ENCODE results near the gene PFDN1.

PFDN1 gene

GRCh38 chr5:140286424-140286823, 16.5 kb downstream of the PFDN1 start:
- no peak for DNase-seq
- no peak overlapping the region for H3K4me3 ChIP-seq (ENCODE audit: insufficient read depth, low read depth, low read length, poor library complexity, severe bottlenecking)
- no peaks in the 10 kb centered on the region for H3K36me3 ChIP-seq (ENCODE audit: control insufficient read depth, insufficient read depth, low read length)
- H3K4me1 ChIP-seq (ENCODE audit: control insufficient read depth, insufficient read depth, low read length, poor library complexity, severe bottlenecking), result no peaks in the 10 kb centered on the region
- H3K27me3 ChIP-seq (replicated peaks; ENCODE audit: control insufficient read depth, insufficient read depth, low read length, poor library complexity, severe bottlenecking), result no peaks in the 10 kb centered on the region
- no peak overlapping the region for H3K27ac ChIP-seq (ENCODE audit: insufficient read depth, low read length, poor library complexity, severe bottlenecking)
- no peaks in the 10 kb centered on the region for H3K9me3 ChIP-seq (ENCODE audit: control insufficient read depth, low read length)

GRCh38 chr5:140284013-140284412, 18.9 kb downstream of the PFDN1 start:
- Histone ChIP-seq H3K4me1 (ENCODE audit: control insufficient read depth, insufficient read depth, low read length, poor library complexity, severe bottlenecking) (no peaks in the 10 kb centered on the region), H3K4me3 (ENCODE audit: insufficient read depth, low read depth, low read length, poor library complexity, severe bottlenecking) (no peak overlapping the region), H3K27ac (ENCODE audit: insufficient read depth, low read length, poor library complexity, severe bottlenecking) (no peak overlapping the region), H3K36me3 (ENCODE audit: control insufficient read depth, insufficient read depth, low read length) (peaks cover 5% of the 10 kb centered on the region), H3K27me3 (replicated peaks; ENCODE audit: control insufficient read depth, insufficient read depth, low read length, poor library complexity, severe bottlenecking) (no peaks in the 10 kb centered on the region), H3K9me3 (ENCODE audit: control insufficient read depth, low read length) (no peaks in the 10 kb centered on the region)
- DNase-seq, result no peak

GRCh38 chr5:140282266-140282665, 20.6 kb downstream of the PFDN1 start:
- H3K4me3 ChIP-seq (ENCODE audit: insufficient read depth, low read depth, low read length, poor library complexity, severe bottlenecking), result no peak overlapping the region
- no peaks in the 10 kb centered on the region for H3K9me3 ChIP-seq (ENCODE audit: control insufficient read depth, low read length)
- no peak overlapping the region for H3K27ac ChIP-seq (ENCODE audit: insufficient read depth, low read length, poor library complexity, severe bottlenecking)
- DNase-seq, result no peak
- no peaks in the 10 kb centered on the region for H3K27me3 ChIP-seq (replicated peaks; ENCODE audit: control insufficient read depth, insufficient read depth, low read length, poor library complexity, severe bottlenecking)
- H3K4me1 ChIP-seq (ENCODE audit: control insufficient read depth, insufficient read depth, low read length, poor library complexity, severe bottlenecking), result no peaks in the 10 kb centered on the region
- peaks cover 5% of the 10 kb centered on the region for H3K36me3 ChIP-seq (ENCODE audit: control insufficient read depth, insufficient read depth, low read length)

GRCh38 chr5:140275837-140276236, 27.1 kb downstream of the PFDN1 start:
- no peaks in the 10 kb centered on the region for H3K36me3 ChIP-seq (ENCODE audit: control insufficient read depth, insufficient read depth, low read length)
- H3K4me1 ChIP-seq (ENCODE audit: control insufficient read depth, insufficient read depth, low read length, poor library complexity, severe bottlenecking), result no peaks in the 10 kb centered on the region
- no peaks in the 10 kb centered on the region for H3K9me3 ChIP-seq (ENCODE audit: control insufficient read depth, low read length)
- no peak overlapping the region for H3K27ac ChIP-seq (ENCODE audit: insufficient read depth, low read length, poor library complexity, severe bottlenecking)
- no peak overlapping the region for H3K4me3 ChIP-seq (ENCODE audit: insufficient read depth, low read depth, low read length, poor library complexity, severe bottlenecking)
- DNase-seq, result no peak
- no peaks in the 10 kb centered on the region for H3K27me3 ChIP-seq (replicated peaks; ENCODE audit: control insufficient read depth, insufficient read depth, low read length, poor library complexity, severe bottlenecking)

GRCh38 chr5:140273401-140273877, 29.5 kb downstream of the PFDN1 start:
- Histone ChIP-seq H3K9me3 (ENCODE audit: control insufficient read depth, low read length) (no peaks in the 10 kb centered on the region), H3K4me3 (ENCODE audit: insufficient read depth, low read depth, low read length, poor library complexity, severe bottlenecking) (no peak overlapping the region), H3K27me3 (replicated peaks; ENCODE audit: control insufficient read depth, insufficient read depth, low read length, poor library complexity, severe bottlenecking) (no peaks in the 10 kb centered on the region), H3K36me3 (ENCODE audit: control insufficient read depth, insufficient read depth, low read length) (no peaks in the 10 kb centered on the region), H3K4me1 (ENCODE audit: control insufficient read depth, insufficient read depth, low read length, poor library complexity, severe bottlenecking) (no peaks in the 10 kb centered on the region), H3K27ac (ENCODE audit: insufficient read depth, low read length, poor library complexity, severe bottlenecking) (no peak overlapping the region)
- no peak for DNase-seq

- Histone ChIP-seq H3K27me3 (replicated peaks; ENCODE audit: control insufficient read depth, insufficient read depth, low read length, poor library complexity, severe bottlenecking) (no peaks in the 10 kb centered on the region), H3K9me3 (ENCODE audit: control insufficient read depth, low read length) (no peaks in the 10 kb centered on the region), H3K27ac (ENCODE audit: insufficient read depth, low read length, poor library complexity, severe bottlenecking) (no peak overlapping the region), H3K36me3 (ENCODE audit: control insufficient read depth, insufficient read depth, low read length) (no peaks in the 10 kb centered on the region), H3K4me3 (ENCODE audit: insufficient read depth, low read depth, low read length, poor library complexity, severe bottlenecking) (no peak overlapping the region), H3K4me1 (ENCODE audit: control insufficient read depth, insufficient read depth, low read length, poor library complexity, severe bottlenecking) (no peaks in the 10 kb centered on the region)
- DNase-seq, result no peak
Observed at GRCh38 chr5:140270008-140270407, 32.9 kb downstream of the PFDN1 start.

GRCh38 chr5:140267559-140268018, 35.3 kb downstream of the PFDN1 start:
- H3K4me1 ChIP-seq (ENCODE audit: control insufficient read depth, insufficient read depth, low read length, poor library complexity, severe bottlenecking), result no peaks in the 10 kb centered on the region
- H3K27ac ChIP-seq (ENCODE audit: insufficient read depth, low read length, poor library complexity, severe bottlenecking), result no peak overlapping the region
- no peak overlapping the region for H3K4me3 ChIP-seq (ENCODE audit: insufficient read depth, low read depth, low read length, poor library complexity, severe bottlenecking)
- DNase-seq, result no peak
- no peaks in the 10 kb centered on the region for H3K9me3 ChIP-seq (ENCODE audit: control insufficient read depth, low read length)
- no peaks in the 10 kb centered on the region for H3K27me3 ChIP-seq (replicated peaks; ENCODE audit: control insufficient read depth, insufficient read depth, low read length, poor library complexity, severe bottlenecking)
- H3K36me3 ChIP-seq (ENCODE audit: control insufficient read depth, insufficient read depth, low read length), result no peaks in the 10 kb centered on the region

GRCh38 chr5:140267201-140267540, 35.7 kb downstream of the PFDN1 start:
- no peaks in the 10 kb centered on the region for H3K4me1 ChIP-seq (ENCODE audit: control insufficient read depth, insufficient read depth, low read length, poor library complexity, severe bottlenecking)
- H3K9me3 ChIP-seq (ENCODE audit: control insufficient read depth, low read length), result no peaks in the 10 kb centered on the region
- no peaks in the 10 kb centered on the region for H3K27me3 ChIP-seq (replicated peaks; ENCODE audit: control insufficient read depth, insufficient read depth, low read length, poor library complexity, severe bottlenecking)
- H3K36me3 ChIP-seq (ENCODE audit: control insufficient read depth, insufficient read depth, low read length), result no peaks in the 10 kb centered on the region
- peak overlapping the region; percentile 2 for H3K4me3 ChIP-seq (ENCODE audit: insufficient read depth, low read depth, low read length, poor library complexity, severe bottlenecking)
- no peak overlapping the region for H3K27ac ChIP-seq (ENCODE audit: insufficient read depth, low read length, poor library complexity, severe bottlenecking)
- no peak for DNase-seq

GRCh38 chr5:140266471-140267200, 36.3 kb downstream of the PFDN1 start:
- no peak overlapping the region for H3K27ac ChIP-seq (ENCODE audit: insufficient read depth, low read length, poor library complexity, severe bottlenecking)

GRCh38 chr5:140265845-140266244, 37.1 kb downstream of the PFDN1 start:
- Histone ChIP-seq H3K4me3 (ENCODE audit: insufficient read depth, low read depth, low read length, poor library complexity, severe bottlenecking) (no peak overlapping the region), H3K27me3 (replicated peaks; ENCODE audit: control insufficient read depth, insufficient read depth, low read length, poor library complexity, severe bottlenecking) (no peaks in the 10 kb centered on the region), H3K4me1 (ENCODE audit: control insufficient read depth, insufficient read depth, low read length, poor library complexity, severe bottlenecking) (no peaks in the 10 kb centered on the region), H3K27ac (ENCODE audit: insufficient read depth, low read length, poor library complexity, severe bottlenecking) (no peak overlapping the region), H3K9me3 (ENCODE audit: control insufficient read depth, low read length) (no peaks in the 10 kb centered on the region), H3K36me3 (ENCODE audit: control insufficient read depth, insufficient read depth, low read length) (no peaks in the 10 kb centered on the region)
- DNase-seq, result no peak

More at GRCh38 chr5:140266471-140267200, 36.3 kb downstream of the PFDN1 start:
- no peak for DNase-seq
- H3K27me3 ChIP-seq (replicated peaks; ENCODE audit: control insufficient read depth, insufficient read depth, low read length, poor library complexity, severe bottlenecking), result no peaks in the 10 kb centered on the region
- H3K4me1 ChIP-seq (ENCODE audit: control insufficient read depth, insufficient read depth, low read length, poor library complexity, severe bottlenecking), result no peaks in the 10 kb centered on the region
- peak overlapping the region; percentile 2 for H3K4me3 ChIP-seq (ENCODE audit: insufficient read depth, low read depth, low read length, poor library complexity, severe bottlenecking)
- H3K36me3 ChIP-seq (ENCODE audit: control insufficient read depth, insufficient read depth, low read length), result no peaks in the 10 kb centered on the region
- no peaks in the 10 kb centered on the region for H3K9me3 ChIP-seq (ENCODE audit: control insufficient read depth, low read length)
